Umbilical cord (tissue), 2 donors: ENCODE measurements around the gene DBH. TPM values are rescaled to one million over a fixed set of nuclear protein-coding genes. Genes with fewer than 3 reads are reported as not detected.

Source experiments
- DNase-seq: peaks from one replicate; pipeline ENCODE4 v3.0.0-alpha.2; 2015; ENCODE audit warnings: low spot score
- total RNA-seq: library from RNA; depleted of rRNA; stranded (reverse); fragments of >200 nt; gene quantifications from one replicate; pipeline ENCODE4 v1.2.3, GENCODE V29; 2014; ENCODE audit warnings: low replicate concordance; ENCODE audit not compliant: insufficient read depth

Gene DBH
- total RNA-seq: 0.72 TPM

DNA sequence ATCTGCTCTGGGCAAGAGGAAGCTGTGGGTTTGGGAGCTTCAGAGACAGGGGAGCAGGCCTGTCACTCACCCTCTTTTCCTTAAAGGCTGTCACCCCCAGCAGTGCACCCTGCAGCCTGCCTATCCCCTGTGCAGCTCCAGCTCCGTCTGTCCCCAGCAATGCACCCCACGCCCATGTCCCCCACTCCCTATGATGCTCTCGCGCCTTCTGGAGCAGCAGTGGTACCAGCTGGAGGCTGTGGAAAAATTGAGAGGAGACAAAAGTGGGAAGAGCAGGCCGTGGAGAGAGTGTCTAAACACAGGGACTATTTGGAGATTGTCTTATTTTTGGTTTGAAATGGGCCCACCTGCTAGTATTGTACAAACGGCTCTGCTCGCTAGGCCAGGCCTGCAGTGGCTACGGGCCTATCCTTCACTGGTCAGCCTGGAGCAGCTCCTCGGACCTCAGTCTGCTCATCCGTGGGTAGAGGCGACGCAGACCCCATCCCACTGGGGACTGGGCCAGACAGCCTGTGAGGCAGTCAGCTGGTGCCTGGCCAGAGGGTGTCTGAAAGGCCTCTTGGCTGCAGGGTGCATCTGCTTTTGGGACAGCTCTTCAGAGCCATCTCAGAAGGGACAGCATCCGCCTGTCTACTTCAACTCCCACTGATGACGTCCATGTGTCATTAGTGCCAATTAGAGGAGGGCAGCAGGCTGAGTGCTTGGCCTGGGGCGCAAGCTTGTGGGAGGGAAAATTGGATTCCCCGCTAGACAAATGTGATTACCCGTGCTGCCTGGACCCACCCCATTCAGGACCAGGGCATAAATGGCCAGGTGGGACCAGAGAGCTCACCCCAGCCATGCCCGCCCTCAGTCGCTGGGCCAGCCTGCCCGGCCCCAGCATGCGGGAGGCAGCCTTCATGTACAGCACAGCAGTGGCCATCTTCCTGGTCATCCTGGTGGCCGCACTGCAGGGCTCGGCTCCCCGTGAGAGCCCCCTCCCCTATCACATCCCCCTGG lies at the start of gene DBH:
TSS of gene DBH (plus strand) at position 831 of the 999 bp plus-strand sequence. CDS start at position 840, 9 bp downstream.
- DNase-seq: no peak

DNA sequence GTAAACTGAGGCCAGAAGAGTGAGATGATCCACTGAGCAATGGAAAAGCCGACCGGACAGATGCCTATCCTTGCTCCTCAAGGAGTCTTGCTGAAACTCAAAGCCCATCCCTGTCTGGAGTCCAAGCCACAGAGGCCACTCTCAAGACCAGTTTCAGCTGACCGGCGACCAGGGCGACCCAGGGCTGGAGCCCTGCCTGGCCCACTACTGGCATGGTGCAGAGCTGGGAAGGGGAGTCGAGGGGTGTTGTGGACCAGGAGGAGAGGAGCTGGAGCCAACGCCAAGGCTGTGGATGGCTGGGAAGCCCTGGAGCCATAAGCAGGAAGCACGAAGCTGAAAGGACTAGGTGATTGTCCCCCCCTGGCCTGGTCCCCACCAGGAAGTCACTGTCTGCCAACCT lies 49.1 kb upstream of the DBH start:
- DNase-seq: no peak

DNA sequence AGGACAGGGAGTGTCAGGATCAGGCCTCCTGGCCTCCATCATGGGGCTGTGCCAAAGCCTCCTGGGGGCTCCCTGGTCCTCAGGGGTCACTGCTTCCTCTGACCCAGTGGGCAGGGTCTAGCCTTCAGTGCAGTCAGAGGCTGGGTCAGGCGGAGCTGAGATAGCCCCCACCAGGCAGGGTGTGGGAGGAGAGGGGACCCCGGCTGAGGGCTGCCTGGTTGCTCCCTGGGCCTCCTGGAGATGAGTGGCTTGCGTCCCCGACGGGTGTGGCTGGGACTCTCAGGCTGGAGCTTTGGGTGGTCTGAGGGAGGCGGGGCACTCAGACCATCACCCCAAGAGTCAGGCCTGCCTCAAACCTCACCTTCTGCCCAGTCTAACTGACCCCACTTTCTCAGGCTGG lies 48.7 kb upstream of the DBH start:
- no peak for DNase-seq

DNA sequence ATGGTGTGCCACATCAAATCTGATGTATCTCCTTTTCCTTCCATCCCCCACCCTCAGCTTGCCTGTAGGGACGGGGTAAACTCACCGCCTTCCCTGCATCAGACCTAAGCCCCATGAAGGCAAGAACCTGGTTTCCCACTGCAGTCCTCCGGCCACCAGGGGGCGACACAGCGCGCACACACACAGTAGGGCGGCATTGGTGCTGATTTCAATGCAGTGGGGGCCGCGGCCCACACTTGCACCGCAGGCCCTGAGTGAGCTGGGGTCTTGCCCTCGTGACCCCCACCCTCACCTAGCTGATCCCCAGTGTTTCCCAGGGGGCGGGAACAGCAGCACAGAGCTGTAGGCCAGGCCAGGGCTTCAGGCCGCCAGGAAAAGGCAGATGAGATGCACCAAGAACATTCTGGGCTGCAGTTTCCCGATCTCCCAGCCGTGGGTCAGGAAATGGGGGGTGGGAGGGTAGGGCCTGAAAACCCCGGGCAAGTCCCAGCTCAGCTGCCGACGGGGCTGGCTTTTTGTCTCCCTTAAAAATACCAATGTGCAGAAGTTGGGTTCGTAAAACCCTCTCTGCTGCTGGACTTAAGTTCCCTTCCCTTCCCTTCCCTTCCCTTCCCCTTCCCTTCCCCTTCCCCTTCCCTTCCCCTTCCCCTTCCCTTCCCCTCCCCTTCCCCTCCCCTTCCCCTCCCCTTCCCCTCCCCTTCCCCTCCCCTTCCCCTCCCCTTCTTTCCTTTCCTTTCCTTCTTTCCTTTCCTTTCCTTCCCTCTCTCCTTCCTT lies 46.5 kb upstream of the DBH start:
- no peak for DNase-seq

DNA sequence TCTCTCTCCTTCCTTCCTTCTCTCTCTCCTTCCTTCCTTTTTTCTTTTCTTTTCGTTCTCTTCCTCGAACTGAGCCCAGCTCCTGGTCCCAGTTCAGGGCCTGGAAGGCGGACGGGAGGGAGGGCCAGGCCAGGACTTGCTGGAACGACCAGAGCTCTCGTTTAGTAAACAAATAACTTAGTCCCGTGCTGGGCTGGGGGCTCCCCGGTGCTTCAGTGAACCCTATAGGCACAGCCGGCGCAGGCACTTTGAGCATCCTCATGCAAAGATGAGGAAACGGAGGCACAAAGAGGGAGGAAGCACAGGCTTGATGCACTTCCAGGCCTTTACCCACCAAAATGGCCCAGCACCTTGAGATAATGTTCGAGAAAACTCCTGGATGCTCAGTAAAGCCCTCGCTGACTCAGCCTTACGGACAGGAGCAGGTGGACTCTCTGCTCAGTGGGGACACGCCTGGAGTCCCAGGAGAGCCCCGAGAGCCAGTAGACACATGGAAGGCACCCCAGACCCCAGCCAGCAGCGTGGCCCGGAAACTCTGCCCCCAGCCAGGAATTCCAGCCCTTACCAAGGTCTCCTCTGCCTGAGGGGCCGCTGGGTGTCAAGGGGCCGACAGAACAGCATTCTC lies 45.8 kb upstream of the DBH start:
- DNase-seq: no peak

DNA sequence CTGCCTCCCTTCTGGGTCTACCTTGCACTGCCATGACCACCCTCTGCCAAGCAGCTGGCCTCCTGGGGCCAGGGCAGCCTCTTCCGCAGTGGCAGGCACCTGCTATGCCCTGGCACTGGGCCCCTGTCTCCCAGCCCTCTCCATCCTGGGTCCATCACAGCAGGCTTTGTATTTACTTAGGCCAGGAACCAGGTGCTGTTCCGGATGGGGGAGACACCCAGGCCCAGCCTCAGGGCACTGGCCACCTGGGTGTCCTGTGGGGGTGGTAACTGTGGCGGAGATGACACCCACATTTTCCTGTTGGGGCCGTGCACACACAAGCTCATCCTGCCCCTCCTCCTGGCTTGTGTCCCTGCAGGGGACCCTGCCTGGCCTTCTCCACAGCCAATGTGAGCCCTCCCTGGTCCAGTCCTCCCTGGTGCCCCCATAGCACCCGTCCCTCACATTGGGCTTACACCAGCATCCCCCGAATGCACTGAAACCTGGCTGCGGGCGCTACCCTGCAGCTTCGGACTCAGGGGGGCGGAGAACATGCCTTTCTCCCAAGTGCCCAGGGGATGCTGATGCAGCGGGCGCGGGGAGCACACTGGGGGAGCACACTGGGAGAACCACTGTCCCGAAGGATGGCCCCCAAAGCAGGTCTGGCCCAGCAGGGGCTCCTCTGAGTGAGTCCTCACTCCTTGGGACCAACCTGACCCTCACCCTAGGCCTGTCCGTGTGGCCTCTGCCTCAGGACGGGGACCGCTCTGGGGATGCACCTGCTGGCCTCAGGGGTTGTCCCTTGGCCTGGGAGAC lies 44.9 kb upstream of the DBH start:
- DNase-seq: no peak

DNA sequence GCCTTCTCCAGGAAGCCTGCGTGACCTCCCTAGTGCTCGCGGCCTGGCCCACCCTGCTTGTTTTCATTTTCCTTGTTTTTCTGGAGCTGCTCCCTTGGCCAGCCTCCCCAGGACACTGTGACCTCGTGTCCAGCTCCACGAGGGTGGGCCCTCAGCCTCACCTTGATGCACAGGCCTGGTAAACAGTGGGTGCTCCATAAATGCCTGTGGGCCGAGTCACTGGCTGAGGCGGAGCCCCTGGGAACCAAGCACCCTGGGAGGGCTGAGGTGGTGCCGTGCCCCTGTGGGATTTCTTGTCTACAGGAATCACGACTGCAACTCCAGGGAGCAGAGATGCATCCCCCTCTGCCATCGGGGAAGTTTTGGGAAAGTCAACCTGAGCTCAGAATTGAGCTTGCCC lies 44.2 kb upstream of the DBH start:
- no peak for DNase-seq

DNA sequence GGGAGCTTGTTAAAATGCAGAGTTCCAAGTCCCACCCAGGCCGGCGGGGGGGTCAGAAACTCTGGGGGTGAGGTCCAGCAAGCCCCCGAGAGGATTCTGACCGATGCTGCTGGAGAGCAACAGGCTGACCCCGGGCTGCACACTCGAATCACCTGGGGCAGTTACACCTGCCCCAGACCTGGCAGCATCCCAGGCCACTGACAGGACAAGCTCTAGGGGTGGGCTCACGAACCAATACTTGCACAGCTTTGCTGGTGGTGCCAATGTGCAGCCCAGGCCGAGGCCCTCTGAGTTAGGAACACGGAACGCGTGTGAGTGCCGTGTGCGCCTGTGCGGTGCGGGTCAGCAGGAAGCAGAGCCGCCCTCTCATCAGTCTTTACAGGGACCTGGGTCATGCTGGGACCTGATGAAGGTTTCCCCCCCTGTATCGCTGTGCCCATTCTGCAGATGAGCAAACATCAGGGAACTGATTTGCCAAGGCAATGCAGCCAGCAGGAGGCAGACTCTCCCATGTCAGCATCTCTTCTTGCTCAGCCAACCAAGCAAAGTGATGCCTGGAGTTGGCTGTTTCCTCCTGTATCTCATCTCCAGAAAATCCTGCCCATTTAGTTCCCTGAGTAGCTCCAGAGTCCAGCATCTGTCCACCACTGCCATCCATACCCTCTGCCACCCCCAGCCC lies 43.3 kb upstream of the DBH start:
- DNase-seq: no peak

DNA sequence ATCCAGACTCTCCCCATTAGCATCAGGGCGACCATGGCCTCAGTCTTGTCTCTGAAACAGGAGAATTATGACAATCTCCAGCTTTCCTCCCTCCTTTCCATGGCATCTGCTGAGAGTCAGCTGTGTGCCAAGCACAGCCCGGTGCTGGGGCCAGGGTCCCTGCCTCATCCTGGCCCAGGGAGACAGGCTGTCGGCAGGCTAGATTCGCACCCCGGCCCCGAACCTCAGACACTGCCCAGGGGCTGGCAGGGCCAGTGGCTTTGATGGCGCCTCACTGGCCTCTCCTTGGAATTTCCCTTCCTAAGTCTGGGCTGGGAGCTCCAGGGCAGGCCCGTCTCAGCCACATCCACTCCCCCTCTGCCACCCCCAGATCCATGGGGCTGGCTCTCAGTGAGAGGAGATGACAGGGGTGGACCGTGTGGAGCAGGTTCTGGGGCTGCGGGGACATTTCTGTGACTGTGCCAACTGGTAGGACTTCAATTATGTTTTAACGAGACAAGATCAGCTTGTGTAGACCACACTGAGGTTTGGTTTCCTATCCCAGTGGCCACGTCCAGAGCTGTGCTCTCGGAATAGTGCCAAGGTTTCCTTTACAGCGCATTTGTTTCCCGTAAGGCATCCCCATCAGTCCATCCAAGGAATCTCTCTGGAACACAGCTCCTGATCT lies 42.4 kb upstream of the DBH start:
- no peak for DNase-seq

DNA sequence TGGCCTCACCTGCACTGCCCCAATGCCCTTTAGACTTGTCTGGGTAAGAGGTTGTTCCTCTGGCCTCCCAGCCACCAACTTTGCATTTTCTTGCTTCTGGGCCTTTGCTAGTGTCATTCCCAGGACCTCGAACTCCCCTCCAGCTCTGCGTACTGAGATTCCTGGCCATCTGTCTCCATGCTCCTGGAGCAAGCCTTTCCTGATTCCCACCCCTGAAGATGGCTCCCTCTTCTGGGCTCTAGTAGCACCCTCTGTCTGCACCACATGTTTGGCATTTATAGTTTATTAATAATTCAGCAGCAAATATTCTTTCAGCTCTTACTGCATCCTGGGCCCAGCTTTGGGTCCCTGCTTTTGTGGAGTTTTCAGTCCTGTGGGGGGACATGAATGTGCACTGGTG lies 41.9 kb upstream of the DBH start:
- no peak for DNase-seq

DNA sequence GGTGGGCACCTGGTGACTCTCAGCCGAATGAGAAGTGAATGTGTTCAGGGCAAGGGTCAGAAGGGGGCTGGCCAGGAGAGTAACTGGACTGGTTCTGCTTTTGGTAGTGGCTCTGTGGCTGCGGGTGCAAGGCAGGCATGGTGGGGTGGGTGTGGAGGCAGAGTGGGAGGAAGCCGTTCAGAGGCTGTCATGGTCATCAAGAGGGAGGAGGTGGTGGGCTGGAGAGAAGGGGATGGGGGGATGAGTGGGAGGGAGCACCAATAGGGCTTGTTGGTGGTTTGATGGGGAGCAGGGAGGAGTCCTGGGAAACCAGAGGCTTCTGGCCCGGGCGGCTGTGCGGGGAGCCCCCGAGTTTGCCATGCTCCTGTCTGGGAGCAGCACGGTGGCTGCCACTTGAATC lies 40.3 kb upstream of the DBH start:
- DNase-seq: no peak

DNA sequence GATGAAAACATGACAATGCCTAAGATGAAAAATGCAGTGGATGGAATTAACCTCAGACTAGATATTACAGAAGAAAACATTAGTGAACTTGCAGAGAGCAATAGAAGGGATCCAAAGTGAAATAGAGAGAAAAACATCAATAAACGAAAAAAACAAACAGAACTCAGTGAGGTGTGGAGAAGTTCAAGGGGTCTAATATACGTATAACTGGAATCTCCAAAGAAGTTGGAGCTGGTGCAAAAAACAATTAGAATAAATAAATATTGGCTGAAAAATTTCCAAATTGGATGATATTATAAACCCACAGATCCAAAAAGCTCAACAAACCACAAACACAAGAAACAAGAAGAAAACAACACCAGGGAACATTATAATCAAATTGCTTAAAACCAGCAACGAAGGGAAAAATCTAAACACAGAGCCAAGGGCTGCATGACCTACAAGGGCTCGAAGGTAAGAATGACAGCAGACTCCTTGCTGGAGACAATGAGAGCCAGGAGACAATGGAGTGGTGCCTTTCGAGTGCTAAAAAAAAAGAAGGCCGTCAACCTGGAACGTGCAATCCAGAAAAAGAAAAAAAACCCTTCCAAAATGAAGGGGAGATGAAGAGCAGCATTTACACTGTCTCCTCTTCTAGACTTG lies 38.7 kb upstream of the DBH start:
- no peak for DNase-seq

DNA sequence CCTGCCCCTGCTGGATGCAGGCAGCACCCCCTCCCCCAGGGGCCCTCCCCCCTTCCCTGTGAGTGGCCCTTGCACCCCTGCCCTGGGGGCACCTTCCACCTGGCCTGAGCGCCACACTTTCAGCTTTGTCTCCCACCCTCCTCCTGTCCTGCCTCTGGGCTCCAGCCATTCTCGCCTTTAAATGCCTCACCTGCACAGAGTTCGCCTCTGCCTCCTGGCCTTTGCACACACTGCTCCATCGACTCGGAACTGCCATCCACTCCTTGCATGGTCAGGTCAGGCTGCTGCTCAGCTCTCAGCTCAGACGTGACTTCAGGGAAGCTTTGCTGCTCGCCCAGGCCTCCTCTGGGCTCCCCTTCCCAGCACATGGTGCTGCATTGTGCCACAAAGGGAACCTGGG lies 37.2 kb upstream of the DBH start:
- DNase-seq: no peak

DNA sequence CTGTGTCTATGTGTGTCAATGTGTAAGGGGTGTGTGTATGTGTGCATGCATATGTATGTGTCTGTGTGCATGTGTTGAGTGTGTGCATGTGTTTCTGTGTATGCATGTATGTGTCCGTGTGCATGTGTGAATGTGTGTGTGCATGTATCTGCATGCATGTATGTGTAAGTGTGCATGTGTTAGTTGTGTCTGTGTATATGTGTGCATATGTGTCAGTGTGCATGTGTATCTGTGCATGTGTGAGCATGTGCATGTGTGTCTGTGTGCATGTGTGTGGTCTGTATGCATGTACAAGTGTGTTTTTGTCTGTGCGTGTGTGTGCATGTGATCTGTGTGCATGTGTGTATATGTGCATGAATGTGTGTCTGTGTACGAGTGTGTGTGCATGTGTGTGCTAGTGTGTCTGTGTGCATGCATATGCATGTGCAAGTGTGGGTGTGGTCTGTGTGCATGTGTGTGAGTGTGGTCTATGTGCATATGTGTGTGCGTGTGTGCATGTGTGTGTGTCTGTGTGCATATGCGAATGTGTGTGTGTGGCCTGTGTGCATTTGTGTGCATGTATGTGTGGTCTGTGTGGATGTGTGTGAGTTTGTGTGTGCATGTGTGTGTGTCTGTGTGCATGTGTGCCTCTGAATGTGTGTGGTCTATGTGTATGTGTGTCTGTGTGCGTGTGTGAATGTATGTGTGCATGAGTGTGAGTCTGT lies 36.5 kb upstream of the DBH start:
- no peak for DNase-seq

DNA sequence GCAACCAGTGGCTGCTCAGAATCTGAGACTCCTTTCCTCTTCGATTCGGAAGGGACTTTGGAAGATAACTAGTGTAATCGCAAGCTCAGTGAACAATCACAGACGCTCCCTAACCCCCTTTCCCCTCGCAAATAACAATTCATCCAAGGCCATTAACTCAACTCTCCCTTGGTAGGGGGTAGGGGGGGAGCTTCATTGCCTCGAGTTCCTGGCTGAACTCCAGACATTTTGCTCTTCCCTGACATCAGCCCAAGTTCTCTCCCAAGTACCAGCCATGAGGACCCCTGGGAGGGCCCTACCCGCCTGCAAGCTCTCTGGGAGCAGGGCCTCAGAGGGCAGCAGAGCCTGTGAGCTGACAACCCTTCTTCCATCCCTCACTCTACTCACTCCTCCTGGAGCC lies 35.4 kb upstream of the DBH start:
- no peak for DNase-seq

DNA sequence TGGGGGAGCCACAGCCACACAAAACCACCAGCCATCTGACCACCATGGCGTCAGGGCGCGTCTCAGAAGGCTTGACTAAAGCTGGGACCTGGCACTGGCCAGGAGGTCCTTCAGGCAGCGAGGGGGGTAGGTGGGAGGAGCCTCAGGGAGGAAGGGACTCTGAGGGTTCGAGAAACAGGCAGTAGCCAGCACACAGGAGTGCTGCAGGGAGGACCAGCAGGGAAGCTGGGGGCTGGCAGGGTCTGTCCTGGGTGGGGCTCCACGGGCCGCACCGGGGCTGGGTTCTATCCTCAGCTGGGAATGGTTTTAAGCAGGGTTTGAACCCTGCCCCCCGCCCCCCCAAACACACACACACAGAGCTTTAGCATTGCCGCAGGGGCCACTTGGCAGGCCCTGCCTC lies 34.4 kb upstream of the DBH start:
- DNase-seq: no peak

DNA sequence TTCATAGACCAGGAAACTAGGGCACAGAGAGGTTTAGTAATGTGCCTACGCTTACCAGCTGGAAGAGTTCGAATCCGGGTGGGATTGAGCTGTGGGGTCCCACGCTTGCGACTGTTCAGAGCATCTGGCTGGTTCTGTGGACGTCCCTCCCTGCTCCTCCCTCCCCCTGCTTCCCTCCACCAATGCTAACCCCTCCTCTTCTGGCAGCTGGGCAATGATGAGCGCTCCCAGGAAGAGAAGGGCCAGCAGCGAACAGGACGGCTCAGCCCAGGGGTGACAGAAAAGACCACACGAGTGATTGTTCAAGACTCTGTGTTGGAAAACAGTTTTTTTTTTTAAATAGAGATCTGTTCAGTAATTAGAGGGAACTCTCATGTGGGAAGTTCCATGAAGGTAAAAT lies 33.9 kb upstream of the DBH start:
- no peak for DNase-seq

DNA sequence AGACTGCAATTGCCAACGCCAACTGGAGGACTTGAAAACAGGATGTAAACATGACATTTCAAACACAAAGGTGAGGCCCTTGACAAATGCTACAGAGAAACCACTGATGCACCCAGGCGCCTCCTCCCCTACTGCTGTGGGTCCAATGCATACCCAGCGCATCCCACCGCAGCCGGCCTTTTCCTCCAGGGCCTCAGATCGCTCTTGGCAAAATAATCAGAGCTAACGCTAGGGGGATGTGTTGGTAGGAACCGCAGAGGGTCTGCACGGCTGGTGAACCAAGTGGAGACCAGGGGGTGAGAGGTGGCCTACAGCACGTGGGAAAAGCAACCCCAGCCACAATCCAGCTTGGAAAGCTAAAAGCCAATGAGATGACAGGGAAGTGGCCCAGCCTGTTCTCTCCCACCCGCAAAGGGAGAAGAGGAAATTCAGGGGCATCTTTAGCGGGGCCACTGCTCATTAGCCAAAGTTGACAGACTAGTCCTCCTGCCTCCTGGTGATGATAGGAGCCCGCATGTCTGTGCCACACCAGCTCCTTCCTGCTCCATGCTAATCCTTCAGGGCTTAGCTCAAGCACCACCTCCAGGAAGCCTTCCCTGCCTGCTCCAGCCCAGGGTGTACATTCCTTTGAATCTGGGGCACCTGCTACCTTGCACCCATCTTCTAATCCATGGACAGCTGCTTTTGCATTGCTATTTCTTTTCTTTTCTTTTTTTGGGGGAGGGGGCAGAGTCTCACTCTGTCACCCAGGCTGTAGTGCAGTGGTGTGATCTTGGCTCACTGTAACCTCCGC lies 32.8 kb upstream of the DBH start:
- no peak for DNase-seq
